HFF-Myc (cell line): ENCODE measurements around the gene MCRS1.

Experiments used
- DNase-seq: peaks from one replicate; pipeline ENCODE4 v3.0.0-alpha.2; 2011; ENCODE audit warnings: low read depth; ENCODE audit errors: extremely low read depth
- H3K4me3 ChIP-seq: replicated peaks from 2 replicates; pipeline ENCODE4 v1.5.1; 2011; ENCODE audit warnings: low read depth, mild to moderate bottlenecking, control low read depth, low read length
- CTCF ChIP-seq: IDR thresholded peaks from 2 replicates; pipeline ENCODE4 v1.5.1; 2012; ENCODE audit warnings: mild to moderate bottlenecking, low read depth, low read length, control low read depth; ENCODE audit errors: missing control alignments

The MCRS1 gene

GRCh38 chr12:49560695-49561094 lies 7.2 kb downstream of the MCRS1 start:
- TF ChIP-seq CTCF, result no peak
- H3K4me3 ChIP-seq, result no peak overlapping the region
- DNase-seq, result no peak

GRCh38 chr12:49559011-49559675 lies 8.8 kb downstream of the MCRS1 start:
- no peak overlapping the region for H3K4me3 ChIP-seq
- no peak for DNase-seq
- TF ChIP-seq CTCF, result no peak

- no peak overlapping the region for H3K4me3 ChIP-seq
- DNase-seq, result no peak
- no peak for TF ChIP-seq CTCF
Measured at GRCh38 chr12:49558526-49558925, 9.4 kb downstream of the MCRS1 start.

- no peak overlapping the region for H3K4me3 ChIP-seq
- DNase-seq, result no peak
- peak; percentile 24 for TF ChIP-seq CTCF
Measured at GRCh38 chr12:49557917-49558215, 10.1 kb downstream of the MCRS1 start.

GRCh38 chr12:49557187-49557916 lies 10.6 kb downstream of the MCRS1 start:
- TF ChIP-seq CTCF, result no peak
- no peak for DNase-seq
- H3K4me3 ChIP-seq, result no peak overlapping the region

- no peak overlapping the region for H3K4me3 ChIP-seq
- TF ChIP-seq CTCF, result no peak
- no peak for DNase-seq
Measured at GRCh38 chr12:49556391-49557186, 11.4 kb downstream of the MCRS1 start.
